Prostate gland (tissue), 2 donors: ENCODE results near the gene LSG1.

Source experiments
- POLR2A ChIP-seq: fragments of 450-650 bp; IDR thresholded peaks from one replicate; pipeline ENCODE4 v1.6.1; 2016; ENCODE audit warnings: antibody characterized with exemption, mild to moderate bottlenecking
- POLR2AphosphoS5 ChIP-seq: sonication (generic); formaldehyde crosslinking; IDR thresholded peaks from one replicate; pipeline ENCODE4 v1.6.1; 2017; ENCODE audit warnings: antibody characterized with exemption
- TF ChIP-seq, protein P1 (sequence below), 4 experiments: fragments of 200-600 bp in 2 of 4; fragments of 450-650 bp in 2 of 4; sonication (generic) in 2 of 4; IDR thresholded peaks; 1 replicate in 3 of 4; 2 replicates in 1 of 4; pipeline ENCODE4 v1.5.1; 2016 to 2019; ENCODE audit warnings: antibody characterized with exemption in 4 of 4, mild to moderate bottlenecking in 2 of 4, moderate library complexity in 2 of 4

- TF ChIP-seq, protein P1, sequence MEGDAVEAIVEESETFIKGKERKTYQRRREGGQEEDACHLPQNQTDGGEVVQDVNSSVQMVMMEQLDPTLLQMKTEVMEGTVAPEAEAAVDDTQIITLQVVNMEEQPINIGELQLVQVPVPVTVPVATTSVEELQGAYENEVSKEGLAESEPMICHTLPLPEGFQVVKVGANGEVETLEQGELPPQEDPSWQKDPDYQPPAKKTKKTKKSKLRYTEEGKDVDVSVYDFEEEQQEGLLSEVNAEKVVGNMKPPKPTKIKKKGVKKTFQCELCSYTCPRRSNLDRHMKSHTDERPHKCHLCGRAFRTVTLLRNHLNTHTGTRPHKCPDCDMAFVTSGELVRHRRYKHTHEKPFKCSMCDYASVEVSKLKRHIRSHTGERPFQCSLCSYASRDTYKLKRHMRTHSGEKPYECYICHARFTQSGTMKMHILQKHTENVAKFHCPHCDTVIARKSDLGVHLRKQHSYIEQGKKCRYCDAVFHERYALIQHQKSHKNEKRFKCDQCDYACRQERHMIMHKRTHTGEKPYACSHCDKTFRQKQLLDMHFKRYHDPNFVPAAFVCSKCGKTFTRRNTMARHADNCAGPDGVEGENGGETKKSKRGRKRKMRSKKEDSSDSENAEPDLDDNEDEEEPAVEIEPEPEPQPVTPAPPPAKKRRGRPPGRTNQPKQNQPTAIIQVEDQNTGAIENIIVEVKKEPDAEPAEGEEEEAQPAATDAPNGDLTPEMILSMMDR (IDR thresholded peaks at IDR 0.05), result no peak
- TF ChIP-seq POLR2A (no peak), POLR2AphosphoS5 (no peak)
These were observed 9.1 kb upstream of the LSG1 start for GRCh38 chr3:194680888-194681615.
